Hematopoietic multipotent progenitor cell treated with erythropoietin and hydrocortisone succinate and interleukin-3 and kit ligand, for 15 days (in vitro differentiated cells): ENCODE data around the gene SLC25A47.
A peak's percentile ranks its signal among the peaks of the same experiment; 100 is the strongest.
"Not testable (repeated sequence)": the region's sequence is repeated elsewhere in the genome, so short reads cannot be mapped to it uniquely, and the experiment has no call there.

Experiments
- DNase-seq: peaks from one replicate; pipeline ENCODE4 v3.0.0-alpha.2; 2015; ENCODE audit warnings: low spot score

SLC25A47 gene

GRCh38 chr14:100289916-100290606, 33.1 kb upstream of the SLC25A47 start:
- no peak for DNase-seq

- no peak for DNase-seq
Observed at GRCh38 chr14:100290607-100291304, 32.4 kb upstream of the SLC25A47 start.

GRCh38 chr14:100291305-100292075, 31.6 kb upstream of the SLC25A47 start:
- DNase-seq = no peak

- DNase-seq = no peak
Observed at GRCh38 chr14:100292301-100292775, 30.8 kb upstream of the SLC25A47 start.

GRCh38 chr14:100292776-100293461, 30.2 kb upstream of the SLC25A47 start:
- no peak for DNase-seq

DNA sequence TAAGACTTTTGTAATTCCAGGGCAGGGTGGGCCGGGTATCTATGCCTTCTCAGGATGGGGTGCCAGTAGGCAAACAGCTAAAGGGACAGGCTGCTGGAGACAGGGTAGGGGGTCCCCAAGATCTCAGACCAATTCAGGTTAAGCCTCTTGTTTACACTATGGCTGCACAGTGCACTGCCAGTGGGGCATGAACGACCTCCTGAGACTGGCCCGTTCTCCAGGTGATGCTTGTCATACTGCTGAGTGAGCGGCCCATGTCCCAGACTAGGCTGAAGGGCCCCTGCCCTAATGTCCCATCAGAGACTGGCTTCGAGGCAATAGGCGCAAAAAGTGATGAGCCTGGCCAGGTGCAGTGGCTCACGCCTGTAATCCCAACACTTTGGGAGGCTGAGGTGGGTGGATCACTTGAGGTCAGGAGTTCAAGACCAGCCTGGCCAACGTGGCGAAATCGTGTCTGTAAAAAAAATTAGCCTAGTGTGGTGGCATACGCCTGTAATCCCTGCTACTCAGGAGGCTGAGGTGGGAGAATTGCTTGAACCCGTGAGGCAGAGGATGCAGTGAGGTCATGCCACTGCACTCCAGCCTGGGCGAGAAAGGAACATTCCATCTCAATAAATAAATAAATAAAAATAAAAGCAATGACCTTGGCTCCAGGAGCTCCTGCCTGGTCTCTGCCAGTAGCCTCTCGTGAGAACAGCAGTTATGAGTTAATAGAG, 29.5 kb upstream of the SLC25A47 start:
- no peak for DNase-seq

DNA sequence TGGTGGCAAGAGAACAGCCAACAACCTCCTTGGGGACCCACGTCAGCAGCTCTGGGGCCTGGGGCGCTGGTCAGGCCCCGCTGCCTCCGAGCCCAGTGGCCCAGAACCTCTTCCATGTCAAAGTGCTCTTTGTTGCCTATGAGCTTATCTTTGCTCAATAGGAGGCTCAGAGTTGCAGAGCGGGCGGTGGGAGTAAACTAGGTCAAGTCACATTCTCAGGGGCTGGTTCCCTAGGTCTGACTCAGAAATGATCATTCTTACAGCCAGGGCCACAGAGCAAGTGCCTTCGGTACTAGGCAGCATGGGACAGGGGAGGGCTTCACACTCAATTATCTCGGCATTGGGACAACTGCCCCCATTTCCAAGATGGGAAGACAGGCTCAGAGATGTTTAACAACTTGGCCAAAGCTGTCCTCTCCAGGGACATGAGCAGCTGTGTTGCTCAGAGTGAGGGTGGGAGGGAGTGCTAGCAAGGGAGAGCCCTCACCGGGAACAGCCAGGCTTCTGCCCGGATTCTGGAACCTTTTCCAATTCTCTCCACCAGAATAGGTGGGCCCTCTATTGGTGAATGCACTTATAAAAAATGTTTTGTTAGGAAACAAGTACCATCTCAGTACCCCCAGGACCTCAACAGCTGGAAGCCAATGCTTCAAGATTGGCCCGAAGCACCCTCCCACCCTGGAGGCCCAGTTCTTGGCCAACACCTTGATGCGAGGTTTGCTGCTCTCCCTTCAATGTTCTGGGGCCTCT, 28.8 kb upstream of the SLC25A47 start:
- no peak for DNase-seq

DNA sequence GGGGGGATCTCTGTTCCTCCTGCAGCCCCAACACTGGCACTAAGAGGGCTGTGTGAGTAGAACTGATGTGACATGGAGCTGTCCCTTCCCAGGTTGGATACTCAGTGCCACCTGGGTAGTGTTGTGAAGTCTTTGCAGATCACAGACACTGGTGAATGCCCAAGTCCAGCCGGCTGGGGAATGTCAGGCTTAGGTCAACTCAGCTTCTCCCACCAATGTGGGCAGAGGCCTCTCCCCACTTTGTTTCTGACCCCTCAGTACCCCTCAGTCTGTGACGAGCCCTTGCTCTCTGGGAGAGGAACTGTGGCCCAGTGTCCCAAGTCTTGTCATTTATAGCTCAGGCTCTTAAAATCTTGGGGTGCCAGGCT, 28.2 kb upstream of the SLC25A47 start:
- no peak for DNase-seq

DNA sequence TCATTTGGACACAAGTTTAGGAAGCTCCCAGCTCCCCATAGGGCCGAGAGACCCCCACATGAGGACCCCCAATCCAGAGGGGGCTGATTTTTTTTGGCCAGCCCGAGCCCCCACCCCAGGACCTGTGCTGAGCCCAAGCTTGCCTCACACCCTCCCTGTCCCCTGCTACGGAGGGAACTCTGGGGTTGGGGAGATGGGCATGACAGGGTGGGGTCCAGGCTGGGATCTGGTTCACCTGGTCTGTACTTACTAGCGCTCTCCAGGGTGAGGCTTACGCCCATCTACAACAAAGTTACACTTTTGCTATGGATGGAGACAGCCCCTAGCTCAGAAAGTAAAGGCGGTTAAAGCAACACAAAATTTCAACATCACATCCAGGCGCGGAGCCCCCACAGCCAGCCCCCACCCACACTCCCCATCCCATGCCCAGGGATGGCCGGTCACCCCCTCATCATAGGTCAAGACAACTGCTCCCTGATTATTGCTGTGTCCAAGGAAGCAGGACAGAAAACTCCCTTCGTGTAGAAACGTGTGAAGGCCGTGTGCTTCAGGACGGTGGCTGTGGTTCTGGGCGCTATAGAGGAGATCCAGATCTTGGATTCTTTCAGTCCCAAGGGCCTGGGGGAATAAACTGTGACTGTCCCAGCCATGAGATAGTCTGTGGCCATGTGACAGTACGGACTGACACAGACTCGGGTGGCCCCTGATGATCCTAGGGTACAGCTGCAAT, 27.6 kb upstream of the SLC25A47 start:
- DNase-seq = no peak

GRCh38 chr14:100296106-100296651, 27.0 kb upstream of the SLC25A47 start:
- DNase-seq = no peak

- DNase-seq = not testable (repeated sequence)
Observed at GRCh38 chr14:100296729-100297128, 26.4 kb upstream of the SLC25A47 start.

DNA sequence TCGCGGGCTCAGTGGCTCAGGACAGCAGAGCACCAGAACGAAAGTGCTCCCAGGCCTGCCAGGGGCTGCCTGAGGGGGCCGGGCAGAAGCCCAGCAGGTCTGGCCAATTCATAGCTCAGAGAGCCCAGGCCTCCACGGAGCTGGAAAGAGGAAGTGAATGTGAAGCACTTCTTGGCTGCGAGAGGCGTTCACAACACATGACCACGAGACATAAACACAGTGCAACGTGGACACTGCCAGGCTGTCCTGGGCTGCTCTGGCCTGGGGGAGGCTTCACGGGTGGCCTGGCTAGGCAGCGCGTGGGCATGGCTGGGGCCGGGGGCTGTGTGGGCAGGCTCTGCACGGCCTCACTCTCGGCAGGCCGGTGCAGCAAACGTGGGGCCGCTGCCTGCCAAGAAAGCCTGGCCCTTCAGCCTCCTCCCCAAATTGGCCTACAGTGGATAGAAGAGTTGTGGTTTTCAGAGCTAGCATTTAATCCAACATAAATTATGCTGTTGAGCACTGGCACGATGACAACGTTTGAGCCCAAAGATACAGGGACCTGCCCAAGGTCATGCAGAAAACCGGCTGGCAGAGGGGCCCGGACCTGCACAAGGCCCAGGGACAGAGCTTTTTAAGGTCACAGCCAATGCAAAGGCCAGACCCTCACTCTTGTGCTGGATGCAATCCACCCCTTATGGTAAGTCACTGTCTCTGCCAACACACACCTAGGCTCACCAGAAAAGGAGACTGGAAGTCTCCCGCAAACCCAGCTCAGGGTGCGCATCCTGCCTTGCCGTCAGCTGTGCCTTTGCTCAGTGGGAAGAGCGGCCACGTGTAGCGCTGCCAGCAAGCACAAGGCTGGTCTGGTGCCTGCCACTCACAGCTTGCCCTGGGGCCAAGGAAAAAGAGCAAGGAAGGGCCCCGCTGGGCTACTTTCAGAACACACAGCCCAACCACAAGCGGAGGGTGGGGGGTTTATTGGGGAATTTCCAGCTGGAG, 25.5 kb upstream of the SLC25A47 start:
- no peak for DNase-seq

DNA sequence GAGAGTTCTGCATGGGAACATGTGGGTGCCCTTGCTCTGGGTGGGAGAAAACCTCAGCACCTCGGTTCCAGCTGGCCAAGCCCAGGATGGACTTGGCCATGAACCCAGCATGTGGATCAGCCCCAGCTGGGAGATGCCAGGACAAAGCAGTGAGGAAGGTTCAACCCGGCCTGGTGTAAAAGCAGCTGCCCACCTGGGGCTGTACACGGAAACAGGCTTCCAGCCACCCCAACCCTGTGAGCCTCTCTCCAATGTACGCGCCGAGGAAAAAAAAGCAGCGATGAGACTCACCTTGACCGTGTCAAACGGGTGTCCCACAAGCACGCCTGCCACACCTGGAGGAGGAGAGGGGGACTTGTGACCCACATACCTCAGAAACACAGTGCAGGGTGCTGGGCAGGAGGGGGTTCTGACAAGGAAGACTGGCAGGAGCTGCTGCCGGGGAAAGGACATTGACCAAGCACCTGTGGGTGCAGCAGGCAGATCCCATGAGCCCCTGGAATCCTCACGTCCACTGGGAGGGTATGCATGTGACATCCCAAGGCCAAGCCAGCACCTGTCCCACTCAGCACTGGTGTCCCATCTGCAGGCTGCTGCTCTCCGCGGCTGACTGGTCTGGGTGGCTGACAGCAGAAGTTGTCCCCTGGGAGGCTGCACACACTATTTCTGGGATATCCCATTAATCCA, 24.4 kb upstream of the SLC25A47 start:
- DNase-seq = no peak

DNA sequence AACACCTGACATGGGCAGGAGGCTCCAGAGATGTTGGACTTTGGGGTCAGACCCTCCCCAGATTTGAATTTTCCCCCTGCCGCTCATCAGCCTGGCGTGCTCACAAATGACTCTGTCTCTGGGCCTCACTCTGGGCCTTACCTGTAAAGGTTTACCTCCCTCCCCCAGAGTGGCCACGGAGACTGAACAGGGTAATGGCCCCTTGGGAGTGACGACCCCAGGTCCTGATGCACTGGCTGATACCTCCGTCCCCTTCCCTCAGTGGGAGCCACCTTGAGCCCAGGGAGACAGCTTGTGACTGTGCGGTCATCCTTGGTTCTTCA, 23.9 kb upstream of the SLC25A47 start:
- DNase-seq = no peak

GRCh38 chr14:100302616-100303015, 20.5 kb upstream of the SLC25A47 start:
- no peak for DNase-seq

GRCh38 chr14:100303179-100303578, 20.0 kb upstream of the SLC25A47 start:
- DNase-seq = peak; percentile 15

DNA sequence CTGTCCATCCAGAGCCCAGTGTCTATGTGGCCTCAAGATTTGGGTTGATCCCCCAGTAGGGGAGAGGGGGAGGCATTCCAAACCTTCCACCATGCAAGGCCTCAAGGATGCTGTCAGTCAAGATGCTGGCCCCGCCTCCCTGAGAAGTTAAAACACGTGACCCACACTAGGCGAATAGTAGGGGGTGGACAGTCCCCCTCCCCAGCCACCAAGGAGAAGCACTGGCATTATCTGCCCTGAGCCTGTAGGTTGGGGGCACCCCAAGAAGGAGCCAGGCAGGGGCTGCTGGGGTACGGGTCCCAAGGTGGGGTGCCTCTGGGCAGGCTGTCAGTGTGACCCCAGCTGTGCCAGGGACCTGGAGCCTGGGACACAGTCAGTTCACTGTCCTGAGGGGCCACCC, 19.2 kb upstream of the SLC25A47 start:
- no peak for DNase-seq

- DNase-seq = peak; percentile 35
Observed at GRCh38 chr14:100304825-100305323, 18.3 kb upstream of the SLC25A47 start.
